Right lobe of liver (tissue), 4 donors: ENCODE data around the gene C10orf95.

Source experiments
- CTCF ChIP-seq, 4 donors: fragments of 200-600 bp in 3 of 4; fragments of 450-650 bp in 1 of 4; IDR thresholded peaks; one replicate each; pipeline versions ENCODE4 v1.5.1 to v1.8.0; 2016 to 2022; ENCODE audit warnings: antibody characterized with exemption in 4 of 4, mild to moderate bottlenecking in 2 of 4
- POLR2A ChIP-seq: fragments of 450-650 bp; IDR thresholded peaks from one replicate; pipeline ENCODE4 v1.6.1; 2017; ENCODE audit warnings: antibody characterized with exemption, mild to moderate bottlenecking
- donor health status: DM: no; HTN: no; CAD: no.
- donor health status: DM: no; HTN: no; CAD: no.
- donor health status: DM: no; HTN: yes; CAD: no.

GRCh38 chr10:102406815-102407214 is 44.5 kb downstream of the C10orf95 start:
- no peak for TF ChIP-seq CTCF (IDR thresholded peaks at IDR 0.05)
- TF ChIP-seq POLR2A, result no peak
